Measurements from ENCODE around the gene TNFAIP2.

GRCh38 chr14:103099081-103099732 lies 24.1 kb upstream of the TNFAIP2 start:
- TF ChIP-seq CTCF (IDR thresholded peaks at IDR 0.05; ENCODE audit: insufficient read depth, low read length, poor library complexity, severe bottlenecking) (no peak), EZH2phosphoT487 (conservative IDR thresholded peaks at IDR 0.05; ENCODE audit: low read length) (no peak)

Measured in SU-DHL-6 (cell line).